ENCODE data around the gene GSG1L.

GSG1L gene

GRCh38 chr16:28096983-28097899 is 33.7 kb upstream of the GSG1L start:
- Histone ChIP-seq H3K9me2 (replicated peaks; ENCODE audit: insufficient read depth, low read length) (no peaks in the 10 kb centered on the region), H3F3A (ENCODE audit: insufficient read depth) (no peaks in the 10 kb centered on the region), H3K36me3 (ENCODE audit: low read length) (no peaks in the 10 kb centered on the region), H3K79me2 (ENCODE audit: insufficient read depth, low read length) (no peaks in the 10 kb centered on the region), H3K4me3 (ENCODE audit: insufficient read depth, low read length, poor library complexity, severe bottlenecking) (no peak overlapping the region), H3K9me3 (ENCODE audit: insufficient read depth, low read length) (no peaks in the 10 kb centered on the region), H2AFZ (ENCODE audit: low read depth, low read length, severe bottlenecking) (no peak overlapping the region), H4K20me1 (ENCODE audit: low read depth, low read length) (no peaks in the 10 kb centered on the region), H3K27ac (ENCODE audit: low read depth, low read length) (no peak overlapping the region), H3K27me3 (ENCODE audit: low read length) (no peaks in the 10 kb centered on the region), H3K9ac (ENCODE audit: low read length) (no peak overlapping the region), H3K4me2 (ENCODE audit: low read depth, low read length, poor library complexity, severe bottlenecking) (no peak overlapping the region)
- TF ChIP-seq EZH2phosphoT487 (conservative IDR thresholded peaks at IDR 0.05; ENCODE audit: low read length): no peak
- TF ChIP-seq CTCF (IDR thresholded peaks at IDR 0.05; ENCODE audit: insufficient read depth, low read length, poor library complexity, severe bottlenecking): no peak

GRCh38 chr16:28093385-28093725 is 29.8 kb upstream of the GSG1L start:
- Histone ChIP-seq H3K36me3 (ENCODE audit: low read length) (no peaks in the 10 kb centered on the region), H3K9me3 (ENCODE audit: insufficient read depth, low read length) (no peaks in the 10 kb centered on the region), H3K27ac (ENCODE audit: low read depth, low read length) (no peak overlapping the region), H3K27me3 (ENCODE audit: low read length) (no peaks in the 10 kb centered on the region), H4K20me1 (ENCODE audit: low read depth, low read length) (no peaks in the 10 kb centered on the region), H3K9ac (ENCODE audit: low read length) (no peak overlapping the region), H3K4me3 (ENCODE audit: insufficient read depth, low read length, poor library complexity, severe bottlenecking) (no peak overlapping the region), H3F3A (ENCODE audit: insufficient read depth) (0 out of 2 replicates have a peak, but pooled peaks cover 3% of the 10 kb centered on the region), H3K4me2 (ENCODE audit: low read depth, low read length, poor library complexity, severe bottlenecking) (no peak overlapping the region), H3K79me2 (ENCODE audit: insufficient read depth, low read length) (no peaks in the 10 kb centered on the region), H2AFZ (ENCODE audit: low read depth, low read length, severe bottlenecking) (no peak overlapping the region), H3K9me2 (replicated peaks; ENCODE audit: insufficient read depth, low read length) (no peaks in the 10 kb centered on the region)
- TF ChIP-seq CTCF (IDR thresholded peaks at IDR 0.05; ENCODE audit: insufficient read depth, low read length, poor library complexity, severe bottlenecking) (no peak), EZH2phosphoT487 (conservative IDR thresholded peaks at IDR 0.05; ENCODE audit: low read length) (no peak)

- 0 out of 2 replicates have a peak, but pooled peaks cover 3% of the 10 kb centered on the region for H3F3A ChIP-seq (ENCODE audit: insufficient read depth)
- H3K9me2 ChIP-seq (replicated peaks; ENCODE audit: insufficient read depth, low read length): no peaks in the 10 kb centered on the region
- no peak overlapping the region for H3K27ac ChIP-seq (ENCODE audit: low read depth, low read length)
- H3K9me3 ChIP-seq (ENCODE audit: insufficient read depth, low read length): no peaks in the 10 kb centered on the region
- H4K20me1 ChIP-seq (ENCODE audit: low read depth, low read length): no peaks in the 10 kb centered on the region
- no peak overlapping the region for H3K4me3 ChIP-seq (ENCODE audit: insufficient read depth, low read length, poor library complexity, severe bottlenecking)
- H3K27me3 ChIP-seq (ENCODE audit: low read length): no peaks in the 10 kb centered on the region
- TF ChIP-seq EZH2phosphoT487 (conservative IDR thresholded peaks at IDR 0.05; ENCODE audit: low read length) (no peak), CTCF (IDR thresholded peaks at IDR 0.05; ENCODE audit: insufficient read depth, low read length, poor library complexity, severe bottlenecking) (no peak)
- H3K4me2 ChIP-seq (ENCODE audit: low read depth, low read length, poor library complexity, severe bottlenecking): no peak overlapping the region
- H3K9ac ChIP-seq (ENCODE audit: low read length): no peak overlapping the region
- H2AFZ ChIP-seq (ENCODE audit: low read depth, low read length, severe bottlenecking): no peak overlapping the region
- H3K79me2 ChIP-seq (ENCODE audit: insufficient read depth, low read length): no peaks in the 10 kb centered on the region
- H3K36me3 ChIP-seq (ENCODE audit: low read length): no peaks in the 10 kb centered on the region
Observed at GRCh38 chr16:28092721-28093384, 29.3 kb upstream of the GSG1L start.
